K562 (cell line): Measurements from ENCODE around the gene C16orf90. TPM values are rescaled to one million over a fixed set of nuclear protein-coding genes. Genes with fewer than 3 reads are reported as not detected.
"Not testable (repeated sequence)": the region's sequence is repeated elsewhere in the genome, so short reads cannot be mapped to it uniquely, and the experiment has no call there.

Experiments
- ATAC-seq: fragments of 200-7000 bp; cut with Tn5 transposase; 3 replicates; pipeline ENCODE4 v1.9.1; 2020; ENCODE audit warnings: moderate library complexity
- BruUV-seq: library from RNA; stranded (reverse); fragments of 400-500 nt; replicated peaks from 2 replicates; lab custom pipeline; 2021; lab: Mats Ljungman, UMichigan
- CTCF ChIA-PET: fragments of 300-600 bp; formaldehyde crosslinking; extraction: SDS; loops from one replicate; lab custom pipeline; 2021; ENCODE audit warnings: low intra/inter-chr PET ratio; lab: Yijun Ruan, JAX
- POLR2A ChIA-PET: fragments of 300-600, 350-650 bp; sonication (Branson Sonifier 250); formaldehyde crosslinking; extraction: SDS; loops from one replicate; lab custom pipeline; 2021; ENCODE audit warnings: antibody characterized with exemption, inconsistent platforms; lab: Yijun Ruan, JAX
- DNase-seq, 4 experiments: peaks; one replicate each; pipeline versions ENCODE4 v3.0.0 to v3.0.0-alpha.2; 2011 to 2018; ENCODE audit warnings: low spot score in 3 of 4, mixed read lengths in 3 of 4; ENCODE audit errors: extremely low read depth in 1 of 4
- FAIRE-seq: peaks from 2 replicates; lab custom pipeline; 2011; peaks lifted over from hg19 to GRCh38; lab: Jason Lieb, UNC
- H2AFZ ChIP-seq: 2 replicates; pipeline ENCODE4 v1.6.0; 2011; ENCODE audit warnings: low read depth, low read length, control low read depth, inconsistent platforms
- H3K27ac ChIP-seq: fragments of 200-600 bp; 3 replicates; pipeline ENCODE4 v1.8.0; 2011; ENCODE audit warnings: low read depth, mild to moderate bottlenecking, control low read depth, inconsistent platforms, low read length, moderate library complexity, mixed read lengths; ENCODE audit errors: extremely low read depth
- H3K27me3 ChIP-seq, 2 experiments: fragments of 300-600 bp in 1 of 2; 2 replicates in 1 of 2; 3 replicates in 1 of 2; pipeline versions ENCODE4 v1.6.0 to v1.8.0; 2011; ENCODE audit warnings: inconsistent platforms in 2 of 2, low read length in 2 of 2, mild to moderate bottlenecking in 1 of 2, mixed read lengths in 1 of 2, moderate library complexity in 1 of 2; ENCODE audit not compliant: control insufficient read depth in 2 of 2, insufficient read depth in 2 of 2
- H3K36me3 ChIP-seq: fragments of 300-600 bp; 3 replicates; pipeline ENCODE4 v1.8.0; 2011; ENCODE audit warnings: mild to moderate bottlenecking, low read length, inconsistent platforms; ENCODE audit not compliant: control insufficient read depth, insufficient read depth
- H3K4me1 ChIP-seq, 2 experiments: fragments of 200-600 bp in 1 of 2; replicated peaks in 1 of 2; 2 replicates in 1 of 2; 3 replicates in 1 of 2; pipeline versions ENCODE4 v1.5.1 to v1.8.0; 2011; ENCODE audit warnings: inconsistent platforms in 2 of 2, low read length in 2 of 2, mild to moderate bottlenecking in 1 of 2, mixed read lengths in 1 of 2, moderate library complexity in 1 of 2; ENCODE audit not compliant: control insufficient read depth in 2 of 2, insufficient read depth in 2 of 2
- H3K4me2 ChIP-seq: 2 replicates; pipeline ENCODE4 v1.6.1; 2011; ENCODE audit warnings: low read length, control low read depth, inconsistent platforms, mixed read lengths; ENCODE audit not compliant: insufficient read depth
- H3K4me3 ChIP-seq: fragments of 200-600 bp; sonication (generic), shearing (Covaris generic); 2 replicates; pipeline ENCODE4 v1.5.1; 2016; ENCODE audit warnings: control low read depth, inconsistent platforms
- H3K79me2 ChIP-seq: fragments of 200-600 bp; 3 replicates; pipeline ENCODE4 v1.8.0; 2011; ENCODE audit warnings: low read length, inconsistent platforms; ENCODE audit not compliant: control insufficient read depth, insufficient read depth
- H3K9ac ChIP-seq, 2 experiments: 2 replicates each; pipeline versions ENCODE4 v1.6.0 to v1.6.1; 2011; ENCODE audit warnings: low read depth in 2 of 2, low read length in 2 of 2, control low read depth in 1 of 2, inconsistent platforms in 1 of 2, mild to moderate bottlenecking in 1 of 2, mixed read lengths in 1 of 2; ENCODE audit not compliant: insufficient read depth in 1 of 2
- H3K9me1 ChIP-seq: one replicate; pipeline ENCODE4 v1.6.0; 2011; ENCODE audit warnings: inconsistent platforms, mild to moderate bottlenecking, low read length, moderate library complexity; ENCODE audit not compliant: control insufficient read depth, insufficient read depth
- H3K9me3 ChIP-seq: replicated peaks from 2 replicates; pipeline ENCODE4 v1.5.1; 2011; ENCODE audit warnings: low read depth, low read length, inconsistent platforms; ENCODE audit not compliant: control insufficient read depth, insufficient read depth
- H4K20me1 ChIP-seq: replicated peaks from 2 replicates; pipeline ENCODE4 v1.6.1; 2011; ENCODE audit warnings: low read length, inconsistent platforms, mixed read lengths; ENCODE audit not compliant: control insufficient read depth, insufficient read depth
- AFF1 ChIP-seq, 2 experiments: fragments of 450-650 bp; IDR thresholded peaks; 2 replicates each; pipeline ENCODE4 v1.6.1; 2018; ENCODE audit warnings: mild to moderate bottlenecking in 2 of 2, low read depth in 1 of 2; ENCODE audit not compliant: partially characterized antibody in 2 of 2
- NCOA4 ChIP-seq: fragments of 450-650 bp; IDR thresholded peaks from 2 replicates; pipeline ENCODE4 v1.6.1; 2018; ENCODE audit warnings: mild to moderate bottlenecking; ENCODE audit not compliant: partially characterized antibody
- THRAP3 ChIP-seq: fragments of 450-650 bp; IDR thresholded peaks from 2 replicates; pipeline ENCODE4 v1.6.1; 2016; ENCODE audit warnings: mild to moderate bottlenecking, inconsistent platforms, borderline replicate concordance
- WGBS: fragments of 100-300 bp; shearing (Covaris generic); methylation state at CpG from one replicate; pipeline ENCODE4 v1.1.6; 2016; ENCODE audit warnings: low coverage, mixed read lengths; ENCODE audit not compliant: insufficient coverage; ENCODE audit errors: missing lambda C conversion rate; 5-methylcytosine and 5-hydroxymethylcytosine counted together
- in situ Hi-C: fragments of 300-500 bp; cut with MboI; formaldehyde crosslinking; loops from 4 replicates; pipeline ENCODE4 v1.15.0; 2018; ENCODE audit warnings: inconsistent platforms, mixed read lengths
- intact Hi-C: fragments of 100-400 bp; cut with micrococcal nuclease; formaldehyde crosslinking; loops from 2 replicates; pipeline ENCODE4 v1.14.2; 2022
- polyA plus RNA-seq, 8 experiments: library from polyadenylated mRNA; depleted of rRNA in 4 of 8; stranded (reverse) in 5 of 8; unstranded in 3 of 8; fragments of >200 nt; fragmentation: Nextera tagmentation in 2 of 8; fragmentation: Illumina TruSeq in 1 of 8; extraction: Ambion mirVana in 2 of 8; extraction: Trizol in 1 of 8; gene quantifications; 2 replicates each; pipeline versions ENCODE4 v1.2.1 to v1.2.3, GENCODE V29; 2011 to 2014; ENCODE audit warnings: inconsistent platforms in 1 of 8, missing spikeins in 1 of 8
- total RNA-seq, 7 experiments: library from RNA; depleted of rRNA in 6 of 7; stranded (reverse); fragments of >200 nt in 6 of 7; fragmentation: Illumina TruSeq in 2 of 7; extraction: Trizol in 2 of 7; gene quantifications; 2 replicates each; pipeline versions ENCODE4 v1.2.1 to v1.2.3, GENCODE V29; 2011 to 2021; ENCODE audit warnings: low replicate concordance in 1 of 7

Gene C16orf90
- total and polyA plus RNA-seq, 9 of the 15 experiments (the other 6 are each of a cell fraction or from before 2014, with no cell fraction given) = not detected

- H3K4me2 ChIP-seq = peak overlapping the region; percentile 84
- H3K27ac ChIP-seq, ATAC-seq, H3K36me3 ChIP-seq, H3K9me3 ChIP-seq, H4K20me1 ChIP-seq, DNase-seq, FAIRE-seq, H3K79me2 ChIP-seq, in situ Hi-C loops, H3K27me3 ChIP-seq, BruUV-seq, H3K9me1 ChIP-seq: not testable (repeated sequence)
- H3K4me3 ChIP-seq = peak overlapping the region; percentile 57
- peaks cover 2 to 27% of the 10 kb centered on the region in 2 experiments; a peak in 3 of 5 replicates for H3K4me1 ChIP-seq
- ChIA-PET CTCF (interaction anchor here (0.5 to 0.6 kb wide), 2 partner anchors 237 to 364 kb away, joined by 3 to 4 read pairs; no protein-coding TSS in a partner anchor), POLR2A (interaction anchor here (0.6 to 1.3 kb wide), 3 partner anchors 9 to 317 kb away, joined by 3 to 5 read pairs (median 3); partner anchors contain the start of gene ZNF263)
- peak overlapping the region; percentile 51 to 88; a peak in 3 of 4 replicates for H3K9ac ChIP-seq
- 0 out of 2 replicates have a peak, but pooled peaks have one; percentile 38 for TF ChIP-seq THRAP3
- peak overlapping the region; percentile 95 for H2AFZ ChIP-seq
- intact Hi-C loops = loop anchor here (5.0 to 10.0 kb wide), 2 partner anchors 239 to 317 kb away; partner anchors contain the start of gene OR1F1
- 54% methylated on average over 14 of the region's 24 CpGs for WGBS
Observed at GRCh38 chr16:3501412-3501761, 6.1 kb upstream of the C16orf90 start.

- FAIRE-seq (no peak), ATAC-seq (no peak), DNase-seq (no peak)
- intact Hi-C loops = loop anchor here (10.0 kb wide), 1 partner anchor 134 kb away; no protein-coding TSS in a partner anchor
- CTCF ChIA-PET = no interaction called here
- 73% methylated on average over 16 of the region's 16 CpGs for WGBS
- H3K4me1 ChIP-seq = peaks cover 2 to 32% of the 10 kb centered on the region in 2 experiments; a peak in 3 of 5 replicates
- no peak overlapping the region for H3K9ac ChIP-seq
- H3K27ac ChIP-seq = no peak overlapping the region
- H4K20me1 ChIP-seq = no peaks in the 10 kb centered on the region
- H3K4me2 ChIP-seq = no peak overlapping the region
- in situ Hi-C loops = no loop called here
- POLR2A ChIA-PET = no interaction called here
- H3K27me3 ChIP-seq = no peaks in the 10 kb centered on the region
- H2AFZ ChIP-seq = no peak overlapping the region
- H3K9me3 ChIP-seq = peaks cover 4% of the 10 kb centered on the region; the same call in 1 of the 2 replicates
- H3K36me3 ChIP-seq = no peaks in the 10 kb centered on the region
- peak in 1 of 2 experiments; percentile 60 for TF ChIP-seq AFF1 (IDR thresholded peaks at IDR 0.05; ENCODE audit: low read depth in 1 of 2, partially characterized antibody in 2 of 2)
- no peak for TF ChIP-seq NCOA4
- no TSS peak for BruUV-seq
- H3K79me2 ChIP-seq = no peaks in the 10 kb centered on the region
- no peak overlapping the region for H3K4me3 ChIP-seq
- H3K9me1 ChIP-seq = no peaks in the 10 kb centered on the region
Observed at GRCh38 chr16:3498988-3499387, 3.7 kb upstream of the C16orf90 start.
